Ovary (tissue), 9 donors: ENCODE data around the gene CXCL3. TPM values are rescaled to one million over a fixed set of nuclear protein-coding genes. Genes with fewer than 3 reads are reported as not detected.
"Not testable (repeated sequence)": the region's sequence is repeated elsewhere in the genome, so short reads cannot be mapped to it uniquely, and the experiment has no call there.

Experiments used
- DNase-seq, 5 donors: peaks; one replicate each; pipeline ENCODE4 v3.0.0-alpha.2; 2019 to 2020
- H3K27ac ChIP-seq, 2 donors: fragments of 200-600 bp; one replicate each; pipeline versions ENCODE4 v1.5.1 to v1.8.0; 2019 to 2022
- H3K27me3 ChIP-seq: fragments of 200-600 bp; one replicate; pipeline ENCODE4 v1.8.0; 2022
- H3K36me3 ChIP-seq: fragments of 200-600 bp; sonication (generic); one replicate; pipeline ENCODE4 v1.5.1; 2019
- H3K4me1 ChIP-seq: one replicate; pipeline ENCODE4 v1.8.1; 2013; ENCODE audit warnings: mild to moderate bottlenecking, moderate library complexity; ENCODE audit not compliant: insufficient read depth
- H3K4me3 ChIP-seq: fragments of 200-600 bp; sonication (generic); one replicate; pipeline ENCODE4 v1.5.1; 2017
- H3K9me3 ChIP-seq, 2 donors: fragments of 200-600 bp in 1 of 2; sonication (generic) in 1 of 2; one replicate each; pipeline versions ENCODE4 v1.5.1 to v1.8.1; 2013 to 2019; ENCODE audit warnings: mild to moderate bottlenecking in 1 of 2, moderate library complexity in 1 of 2
- EP300 ChIP-seq: sonication (generic); formaldehyde crosslinking; IDR thresholded peaks from one replicate; pipeline ENCODE4 v1.6.1; 2017; ENCODE audit warnings: antibody characterized with exemption
- POLR2A ChIP-seq: fragments of 450-650 bp; IDR thresholded peaks from one replicate; pipeline ENCODE4 v1.6.1; 2017; ENCODE audit warnings: antibody characterized with exemption, mild to moderate bottlenecking, moderate library complexity
- WGBS, 3 donors: extraction: QIAGEN DNeasy Blood & Tissue Kit in 1 of 3; methylation state at CpG; one replicate each; pipeline versions ENCODE4 v1.1.5 to v1.1.7; 2013 to 2017; 5-methylcytosine and 5-hydroxymethylcytosine counted together
- intact Hi-C, 4 donors: fragments of 100-400 bp; cut with DNase I; formaldehyde crosslinking; loops; one replicate each; pipeline versions ENCODE4 v1.11.0 to v1.15.1; 2022 to 2023
- polyA plus RNA-seq, 2 donors: library from polyadenylated mRNA; stranded (reverse); fragments of 200-250 nt in 1 of 2; fragments of 350-450 nt in 1 of 2; fragmentation: Illumina TruSeq in 1 of 2; extraction: RNeasy Lipid Tissue Mini Kit (QIAGEN cat#74804) in 1 of 2; gene quantifications; one replicate each; pipeline ENCODE4 v1.2.3, GENCODE V29; 2013 to 2014
- total RNA-seq, 7 donors: library from RNA; depleted of rRNA in 2 of 7; stranded (reverse); fragments of >200 nt in 2 of 7; fragmentation: NEBNext Ultra II Directional in 3 of 7; extraction: Animal tissue kit (Norgen Biotek cat#: 25700) in 3 of 7; gene quantifications; one replicate each; pipeline versions ENCODE4 v1.1.0 to v1.2.4, GENCODE V29; 2016 to 2023
- TF ChIP-seq, protein P1 (sequence below), 3 donors: fragments of 450-650 bp in 2 of 3; fragments of 200-600 bp in 1 of 3; IDR thresholded peaks; one replicate each; pipeline versions ENCODE4 v1.5.1 to v1.8.0; 2016 to 2022; ENCODE audit warnings: antibody characterized with exemption in 3 of 3, mild to moderate bottlenecking in 1 of 3
- donor health status: DM: no; HTN: no; CAD: no; lungs with moderate emphysema.
- donor health status: DM: no; HTN: no; CAD: no.
- donor health status: Bipolar disorder and iron deficiency.
- donor health status: DM: yes; HTN: yes; CAD: no.
- donor health status: DM: no; HTN: no; CAD: no.
- donor health status: DM: yes; HTN: yes; CAD: no.

CXCL3 gene
- total and polyA plus RNA-seq, 9 donors = 0.25 to 17.5 (median 0.72) TPM

DNA sequence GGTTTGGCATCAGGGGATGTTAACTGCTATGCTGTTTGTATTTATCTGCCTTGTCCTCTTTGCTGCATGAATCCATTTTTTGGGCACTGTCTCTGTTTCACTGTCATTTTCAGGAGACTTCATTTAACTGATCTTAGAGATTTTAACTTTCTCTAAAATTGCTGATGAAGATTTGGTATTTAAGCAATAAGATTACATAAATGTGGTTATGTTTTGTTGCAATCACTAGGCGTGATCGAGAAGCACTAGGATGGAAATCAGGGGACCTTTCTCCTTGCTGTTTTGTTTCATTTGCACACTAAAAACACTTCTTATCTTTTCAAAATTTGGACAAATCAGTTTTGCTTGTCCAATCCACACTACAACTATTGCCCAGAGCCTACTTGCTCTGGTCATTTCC, 45.1 kb upstream of the CXCL3 start:
- 87 to 91% (median 89%) methylated on average over 2 of the region's 2 CpGs for WGBS, 3 donors
- TF ChIP-seq EP300 = no peak
- no peak for TF ChIP-seq POLR2A
- TF ChIP-seq, protein P1, sequence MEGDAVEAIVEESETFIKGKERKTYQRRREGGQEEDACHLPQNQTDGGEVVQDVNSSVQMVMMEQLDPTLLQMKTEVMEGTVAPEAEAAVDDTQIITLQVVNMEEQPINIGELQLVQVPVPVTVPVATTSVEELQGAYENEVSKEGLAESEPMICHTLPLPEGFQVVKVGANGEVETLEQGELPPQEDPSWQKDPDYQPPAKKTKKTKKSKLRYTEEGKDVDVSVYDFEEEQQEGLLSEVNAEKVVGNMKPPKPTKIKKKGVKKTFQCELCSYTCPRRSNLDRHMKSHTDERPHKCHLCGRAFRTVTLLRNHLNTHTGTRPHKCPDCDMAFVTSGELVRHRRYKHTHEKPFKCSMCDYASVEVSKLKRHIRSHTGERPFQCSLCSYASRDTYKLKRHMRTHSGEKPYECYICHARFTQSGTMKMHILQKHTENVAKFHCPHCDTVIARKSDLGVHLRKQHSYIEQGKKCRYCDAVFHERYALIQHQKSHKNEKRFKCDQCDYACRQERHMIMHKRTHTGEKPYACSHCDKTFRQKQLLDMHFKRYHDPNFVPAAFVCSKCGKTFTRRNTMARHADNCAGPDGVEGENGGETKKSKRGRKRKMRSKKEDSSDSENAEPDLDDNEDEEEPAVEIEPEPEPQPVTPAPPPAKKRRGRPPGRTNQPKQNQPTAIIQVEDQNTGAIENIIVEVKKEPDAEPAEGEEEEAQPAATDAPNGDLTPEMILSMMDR (IDR thresholded peaks at IDR 0.05) = no peak
- H3K9me3 ChIP-seq = no peaks in the 10 kb centered on the region
- DNase-seq = no peak
- no peaks in the 10 kb centered on the region for H3K4me1 ChIP-seq
- intact Hi-C loops = no loop called here
- H3K36me3 ChIP-seq = no peaks in the 10 kb centered on the region
- no peak overlapping the region for H3K4me3 ChIP-seq
- no peak overlapping the region for H3K27ac ChIP-seq
- H3K27me3 ChIP-seq = no peaks in the 10 kb centered on the region

DNA sequence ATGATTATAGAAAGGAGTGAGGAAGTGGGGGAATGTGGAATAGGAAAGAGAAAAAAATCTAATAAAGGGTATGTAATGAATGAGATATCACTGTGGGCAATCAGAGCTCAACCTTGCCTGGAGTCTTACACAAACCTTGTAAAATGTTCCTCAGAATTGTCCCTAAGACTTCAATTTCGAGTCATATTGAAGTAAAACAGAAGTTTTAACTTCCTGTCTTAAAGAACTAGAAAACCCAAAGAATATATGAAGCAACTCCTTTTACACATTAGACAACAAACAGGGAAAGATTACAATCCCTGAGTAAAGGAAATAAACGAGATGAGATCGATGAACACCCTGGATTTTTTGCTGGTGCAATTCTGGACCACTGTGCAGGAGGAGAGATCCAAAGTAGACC, 42.5 kb upstream of the CXCL3 start:
- no peaks in the 10 kb centered on the region for H3K27me3 ChIP-seq
- no peak for DNase-seq
- H3K9me3 ChIP-seq = no peaks in the 10 kb centered on the region
- H3K4me3 ChIP-seq = no peak overlapping the region
- intact Hi-C loops = no loop called here
- no peaks in the 10 kb centered on the region for H3K4me1 ChIP-seq
- WGBS, 3 donors = 78 to 83% (median 81%) methylated on average over 3 of the region's 3 CpGs
- H3K27ac ChIP-seq = no peak overlapping the region
- no peaks in the 10 kb centered on the region for H3K36me3 ChIP-seq
- TF ChIP-seq EP300 (no peak), POLR2A (no peak)
- TF ChIP-seq, protein P1 (IDR thresholded peaks at IDR 0.05) = no peak

DNA sequence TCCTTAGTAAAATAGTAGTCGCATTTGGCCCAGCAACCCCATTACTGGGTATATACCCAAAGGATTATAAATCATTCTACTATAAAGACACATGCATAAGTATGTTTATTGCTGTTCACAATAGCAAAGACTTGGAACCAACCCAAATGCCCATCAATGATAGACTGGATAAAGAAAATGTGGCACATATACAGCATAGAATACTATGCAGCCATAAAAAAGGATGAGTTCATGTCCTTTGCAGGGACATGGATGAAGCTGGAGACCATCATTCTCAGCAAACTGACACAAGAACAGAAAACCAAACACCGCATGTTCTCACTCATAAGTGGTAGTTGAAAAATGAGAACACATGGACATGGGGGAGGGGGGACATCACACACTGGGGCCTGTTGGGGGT, 41.9 kb upstream of the CXCL3 start:
- H3K4me3 ChIP-seq, H3K4me1 ChIP-seq, intact Hi-C loops, DNase-seq, H3K27ac ChIP-seq, H3K36me3 ChIP-seq, H3K9me3 ChIP-seq, H3K27me3 ChIP-seq: not testable (repeated sequence)
- 91 to 96% (median 94%) methylated on average over 2 of the region's 2 CpGs for WGBS, 3 donors

DNA sequence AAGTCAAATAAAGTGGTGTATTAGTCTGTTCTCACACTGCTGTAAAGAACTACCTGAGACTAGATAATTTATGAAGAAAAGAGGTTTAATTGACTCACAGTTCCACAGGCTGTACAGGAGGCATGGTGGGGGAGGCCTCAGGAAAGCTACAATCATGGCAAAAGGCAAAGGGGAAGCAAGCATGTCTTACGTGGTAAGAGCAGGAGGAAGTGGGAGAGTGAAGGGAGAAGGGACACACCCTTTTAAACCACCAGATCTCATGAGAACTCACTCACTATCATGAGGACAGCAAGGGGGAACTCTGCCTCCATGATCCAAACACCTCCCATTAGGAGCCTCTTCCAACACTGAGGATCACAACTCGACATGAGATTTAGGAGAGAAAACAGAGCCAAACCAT, 40.5 kb upstream of the CXCL3 start:
- H3K27ac ChIP-seq, DNase-seq, intact Hi-C loops, H3K27me3 ChIP-seq, H3K9me3 ChIP-seq, H3K4me3 ChIP-seq, H3K4me1 ChIP-seq, H3K36me3 ChIP-seq: not testable (repeated sequence)
- 62 to 68% (median 64%) methylated on average over 2 of the region's 2 CpGs for WGBS, 3 donors

- H3K4me1 ChIP-seq = no peaks in the 10 kb centered on the region
- H3K27me3 ChIP-seq = no peaks in the 10 kb centered on the region
- intact Hi-C loops = no loop called here
- no peaks in the 10 kb centered on the region for H3K36me3 ChIP-seq
- no peak for TF ChIP-seq POLR2A
- H3K9me3 ChIP-seq = no peaks in the 10 kb centered on the region
- DNase-seq = no peak
- H3K27ac ChIP-seq = no peak overlapping the region
- no peak overlapping the region for H3K4me3 ChIP-seq
These were observed 34.9 kb upstream of the CXCL3 start for GRCh38 chr4:74073358-74073757.

DNA sequence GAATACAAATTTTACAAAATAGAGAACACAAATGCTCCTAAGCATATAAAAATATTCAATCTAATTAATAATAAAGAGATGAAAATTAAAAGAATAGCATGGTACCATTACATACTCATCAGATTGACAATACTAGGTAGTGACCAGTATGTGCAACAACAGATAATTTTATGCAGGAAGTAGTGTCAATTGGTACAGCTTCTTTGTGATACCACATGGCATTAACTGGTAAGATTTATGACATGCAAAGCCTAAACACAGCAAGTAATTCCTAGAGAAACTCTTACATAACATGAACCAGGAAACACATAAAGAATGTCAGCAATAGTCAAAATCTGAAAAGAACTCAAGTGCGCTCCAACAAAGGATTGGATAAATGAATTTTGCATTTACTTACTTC, 34.2 kb upstream of the CXCL3 start:
- no peak overlapping the region for H3K4me3 ChIP-seq
- TF ChIP-seq EP300 (no peak), POLR2A (no peak)
- TF ChIP-seq, protein P1 (IDR thresholded peaks at IDR 0.05) = no peak
- H3K27ac ChIP-seq = no peak overlapping the region
- 91 to 98% (median 95%) methylated on average over 1 of the region's 1 CpG for WGBS, 3 donors
- no peak for DNase-seq
- H3K36me3 ChIP-seq = no peaks in the 10 kb centered on the region
- H3K27me3 ChIP-seq = no peaks in the 10 kb centered on the region
- H3K4me1 ChIP-seq = no peaks in the 10 kb centered on the region
- intact Hi-C loops = no loop called here
- no peaks in the 10 kb centered on the region for H3K9me3 ChIP-seq
